B cell (primary cell): ENCODE data around the gene TRAPPC8. TPM values are rescaled to one million over a fixed set of nuclear protein-coding genes. Genes with fewer than 3 reads are reported as not detected.
"Not testable (repeated sequence)": the region's sequence is repeated elsewhere in the genome, so short reads cannot be mapped to it uniquely, and the experiment has no call there.

Source experiments
- ATAC-seq: fragments of 200-7000 bp; cut with Tn5 transposase; one replicate; pipeline ENCODE4 v1.10.0; 2021; ENCODE audit warnings: low read depth, mild to moderate bottlenecking, moderate number of reproducible peaks, moderate library complexity
- CTCF ChIA-PET: fragments of 350-600 bp; sonication (Branson Sonifier 250); formaldehyde crosslinking; loops from one replicate; lab custom pipeline; 2021; ENCODE audit warnings: antibody characterized with exemption, inconsistent platforms; lab: Charles Lee
- POLR2A ChIA-PET: fragments of 350-600 bp; sonication (Branson Sonifier 250); formaldehyde crosslinking; loops from one replicate; lab custom pipeline; 2021; ENCODE audit warnings: antibody characterized with exemption; lab: Charles Lee
- DNase-seq: peaks from one replicate; pipeline ENCODE4 v3.0.0; 2013
- H2AFZ ChIP-seq: 2 replicates; pipeline ENCODE4 v1.6.1; 2012; ENCODE audit warnings: mild to moderate bottlenecking, low read depth, low read length; ENCODE audit not compliant: insufficient read depth, poor library complexity, severe bottlenecking
- H3K27ac ChIP-seq, 2 donors: 1 replicate in 1 of 2; 2 replicates in 1 of 2; pipeline ENCODE4 v1.5.1; 2012 to 2013; ENCODE audit warnings: low read length in 2 of 2, mild to moderate bottlenecking in 2 of 2, moderate library complexity in 1 of 2
- H3K27me3 ChIP-seq, 4 experiments: fragments of 200-600 bp in 1 of 4; sonication (generic) in 1 of 4; replicated peaks in 1 of 4; 1 replicate in 2 of 4; 2 replicates in 2 of 4; pipeline versions ENCODE4 v1.6.1 to v1.7.0; 2013 to 2016; ENCODE audit warnings: low read length in 3 of 4, mild to moderate bottlenecking in 2 of 4, mixed read lengths in 1 of 4, moderate library complexity in 1 of 4; ENCODE audit not compliant: insufficient read depth in 4 of 4, control insufficient read depth in 3 of 4; ENCODE audit errors: control extremely low read depth in 1 of 4
- H3K36me3 ChIP-seq, 2 experiments: replicated peaks in 1 of 2; 1 replicate in 1 of 2; 2 replicates in 1 of 2; pipeline versions ENCODE4 v1.6.1 to v1.7.1; 2013; ENCODE audit warnings: low read length in 1 of 2; ENCODE audit not compliant: insufficient read depth in 2 of 2, control insufficient read depth in 1 of 2; ENCODE audit errors: control extremely low read depth in 1 of 2, extremely low read depth in 1 of 2
- H3K4me1 ChIP-seq, 2 donors: fragments of 200-600 bp in 1 of 2; sonication (generic) in 1 of 2; 1 replicate in 1 of 2; 2 replicates in 1 of 2; pipeline versions ENCODE4 v1.5.1 to v1.6.1; 2013 to 2017; ENCODE audit warnings: low read length in 2 of 2; ENCODE audit not compliant: control insufficient read depth in 2 of 2, insufficient read depth in 2 of 2
- H3K4me2 ChIP-seq: replicated peaks from 2 replicates; pipeline ENCODE3; 2012; ENCODE audit warnings: mild to moderate bottlenecking, low read depth, low read length; ENCODE audit not compliant: poor library complexity, severe bottlenecking
- H3K4me3 ChIP-seq, 5 experiments: fragments of 200-600 bp in 1 of 5; sonication (generic) in 1 of 5; 1 replicate in 3 of 5; 2 replicates in 2 of 5; pipeline versions ENCODE4 v1.5.1 to v1.7.0; 2011 to 2016; ENCODE audit warnings: low read length in 4 of 5, mild to moderate bottlenecking in 4 of 5, low read depth in 2 of 5, control low read depth in 1 of 5, moderate library complexity in 1 of 5; ENCODE audit not compliant: insufficient read depth in 1 of 5; ENCODE audit errors: control extremely low read depth in 1 of 5, extremely low read depth in 1 of 5
- H3K79me2 ChIP-seq: fragments of 200-600 bp; sonication (generic); one replicate; pipeline ENCODE4 v1.6.0; 2016; ENCODE audit warnings: low read length; ENCODE audit not compliant: control insufficient read depth, insufficient read depth
- H3K9ac ChIP-seq: fragments of 200-600 bp; sonication (generic); 2 replicates; pipeline ENCODE4 v1.6.1; 2017; ENCODE audit warnings: mild to moderate bottlenecking, low read length, moderate library complexity
- H3K9me3 ChIP-seq, 3 donors: one replicate each; pipeline versions ENCODE4 v1.6.1 to v1.7.1; 2013; ENCODE audit warnings: low read length in 2 of 3; ENCODE audit not compliant: control insufficient read depth in 2 of 3, insufficient read depth in 1 of 3; ENCODE audit errors: control extremely low read depth in 1 of 3
- H4K20me1 ChIP-seq: 2 replicates; pipeline ENCODE4 v1.6.0; 2012; ENCODE audit warnings: mild to moderate bottlenecking, low read length; ENCODE audit not compliant: insufficient read depth, control insufficient read depth, poor library complexity, severe bottlenecking
- H3K27ac Mint-ChIP-seq: one replicate; pipeline ENCODE4 v1.8.0; 2021; ENCODE audit warnings: mixed read lengths
- H3K27me3 Mint-ChIP-seq: one replicate; pipeline ENCODE4 v1.8.0; 2021; ENCODE audit warnings: mixed read lengths
- H3K4me1 Mint-ChIP-seq: one replicate; pipeline ENCODE4 v1.8.0; 2021; ENCODE audit warnings: mixed read lengths
- H3K4me3 Mint-ChIP-seq: one replicate; pipeline ENCODE4 v1.8.0; 2021; ENCODE audit warnings: mixed read lengths
- H3K9me3 Mint-ChIP-seq: one replicate; pipeline ENCODE4 v1.8.0; 2022; ENCODE audit warnings: mixed read lengths; ENCODE audit not compliant: insufficient read depth
- EZH2 ChIP-seq: IDR thresholded peaks from 2 replicates; pipeline ENCODE4 v1.6.1; 2012; ENCODE audit warnings: borderline replicate concordance, low read depth, mild to moderate bottlenecking, moderate library complexity, low read length; ENCODE audit not compliant: insufficient read depth, poor library complexity, severe bottlenecking
- WGBS: methylation state at CpG from one replicate; pipeline ENCODE4 v1.1.5; 2013; ENCODE audit warnings: missing lambda C conversion rate; ENCODE audit not compliant: insufficient coverage; 5-methylcytosine and 5-hydroxymethylcytosine counted together
- intact Hi-C: fragments of 100-400 bp; cut with micrococcal nuclease; formaldehyde crosslinking; loops from one replicate; pipeline ENCODE4 v1.10.0; 2022
- polyA plus RNA-seq: library from polyadenylated mRNA; depleted of rRNA; stranded (reverse); fragments of >200 nt; gene quantifications from 2 replicates; pipeline ENCODE4 v1.2.3, GENCODE V29; 2012
- total RNA-seq, 2 donors: library from RNA; stranded (reverse); fragments of 120-200 nt in 1 of 2; gene quantifications; 1 replicate in 1 of 2; 2 replicates in 1 of 2; pipeline versions ENCODE4 v1.2.3 to v1.2.4, GENCODE V29; 2013 to 2022
- TF ChIP-seq, protein P1 (sequence below): fragments of 200-600 bp; IDR thresholded peaks from one replicate; pipeline ENCODE4 v1.8.0; 2022; ENCODE audit warnings: antibody characterized with exemption, mild to moderate bottlenecking

TRAPPC8 gene
- total and polyA plus RNA-seq, 2 donors (not counting 1 experiment from before 2014, with no cell fraction given): 53.6 to 95.5 TPM

DNA sequence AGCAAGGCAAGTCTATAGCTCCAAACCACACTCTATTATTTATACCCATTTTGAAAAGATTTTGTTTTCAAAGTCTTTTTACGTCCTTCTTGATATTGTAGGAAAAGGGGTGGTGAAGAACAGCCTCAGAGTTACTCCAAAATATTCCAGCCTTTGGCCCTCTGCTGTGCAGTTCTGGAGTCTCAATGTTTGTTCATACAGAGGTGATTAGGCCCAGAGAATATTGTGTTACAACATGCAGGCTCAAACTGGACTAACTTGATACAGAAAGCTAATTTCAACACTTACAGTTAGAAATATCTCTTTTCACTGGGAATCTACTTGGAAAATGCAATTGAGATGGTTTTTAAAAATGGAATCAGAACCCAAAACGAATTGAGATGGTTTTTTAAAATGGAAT is 141.8 kb downstream of the TRAPPC8 start:
- H3K36me3 ChIP-seq: no peaks in the 10 kb centered on the region
- H2AFZ ChIP-seq: no peak overlapping the region
- no peaks in the 10 kb centered on the region for H3K79me2 ChIP-seq
- no peaks in the 10 kb centered on the region for H3K4me1 ChIP-seq
- H3K4me3 ChIP-seq: no peak overlapping the region
- no peaks in the 10 kb centered on the region for H3K9me3 ChIP-seq
- Mint-ChIP-seq H3K4me3 (no peak overlapping the region), H3K27ac (no peak overlapping the region), H3K27me3 (no peaks in the 10 kb centered on the region), H3K4me1 (no peaks in the 10 kb centered on the region), H3K9me3 (no peaks in the 10 kb centered on the region)
- intact Hi-C loops: no loop called here
- DNase-seq: no peak
- H4K20me1 ChIP-seq: no peaks in the 10 kb centered on the region
- TF ChIP-seq, protein P1, sequence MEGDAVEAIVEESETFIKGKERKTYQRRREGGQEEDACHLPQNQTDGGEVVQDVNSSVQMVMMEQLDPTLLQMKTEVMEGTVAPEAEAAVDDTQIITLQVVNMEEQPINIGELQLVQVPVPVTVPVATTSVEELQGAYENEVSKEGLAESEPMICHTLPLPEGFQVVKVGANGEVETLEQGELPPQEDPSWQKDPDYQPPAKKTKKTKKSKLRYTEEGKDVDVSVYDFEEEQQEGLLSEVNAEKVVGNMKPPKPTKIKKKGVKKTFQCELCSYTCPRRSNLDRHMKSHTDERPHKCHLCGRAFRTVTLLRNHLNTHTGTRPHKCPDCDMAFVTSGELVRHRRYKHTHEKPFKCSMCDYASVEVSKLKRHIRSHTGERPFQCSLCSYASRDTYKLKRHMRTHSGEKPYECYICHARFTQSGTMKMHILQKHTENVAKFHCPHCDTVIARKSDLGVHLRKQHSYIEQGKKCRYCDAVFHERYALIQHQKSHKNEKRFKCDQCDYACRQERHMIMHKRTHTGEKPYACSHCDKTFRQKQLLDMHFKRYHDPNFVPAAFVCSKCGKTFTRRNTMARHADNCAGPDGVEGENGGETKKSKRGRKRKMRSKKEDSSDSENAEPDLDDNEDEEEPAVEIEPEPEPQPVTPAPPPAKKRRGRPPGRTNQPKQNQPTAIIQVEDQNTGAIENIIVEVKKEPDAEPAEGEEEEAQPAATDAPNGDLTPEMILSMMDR: no peak
- no peak for TF ChIP-seq EZH2
- H3K27me3 ChIP-seq: no peaks in the 10 kb centered on the region
- no peak overlapping the region for H3K9ac ChIP-seq
- no peak overlapping the region for H3K4me2 ChIP-seq
- no peak for ATAC-seq
- no CpG with 5 or more reads among the region's 2 CpGs for WGBS
- ChIA-PET CTCF (interaction anchor here (1.0 kb wide), 1 partner anchor 20 kb away, joined by 3 read pairs; no protein-coding TSS in a partner anchor), POLR2A (no interaction called here)
- H3K27ac ChIP-seq: no peak overlapping the region

DNA sequence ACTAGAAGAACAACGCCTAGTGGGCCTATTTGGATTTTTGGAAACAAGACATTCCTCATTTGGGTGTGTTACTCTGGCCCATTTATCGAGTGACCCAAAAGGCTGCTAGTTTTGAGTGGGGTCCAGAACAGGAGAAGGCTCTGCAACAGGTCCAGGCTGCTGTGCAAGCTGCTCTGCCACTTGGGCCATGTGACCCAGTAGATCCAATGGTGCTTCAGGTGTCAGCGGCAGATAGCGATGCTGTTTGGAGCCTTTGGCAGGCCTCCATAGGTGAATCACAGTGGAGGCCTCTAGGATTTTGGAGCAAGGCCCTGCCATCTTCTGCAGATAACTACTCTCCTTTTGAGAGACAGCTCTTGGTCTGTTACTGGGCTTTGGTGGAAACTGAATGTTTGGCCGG is 143.7 kb downstream of the TRAPPC8 start:
- ATAC-seq, POLR2A ChIA-PET, H2AFZ ChIP-seq, H3K9me3 ChIP-seq, H3K27ac Mint-ChIP-seq, H3K4me1 Mint-ChIP-seq, H3K27me3 Mint-ChIP-seq, H3K9ac ChIP-seq, DNase-seq, H3K36me3 ChIP-seq, H3K4me2 ChIP-seq, H3K27me3 ChIP-seq, CTCF ChIA-PET, H3K79me2 ChIP-seq, H3K27ac ChIP-seq, H3K4me3 Mint-ChIP-seq, H3K4me1 ChIP-seq, H4K20me1 ChIP-seq, H3K4me3 ChIP-seq, H3K9me3 Mint-ChIP-seq, intact Hi-C loops: not testable (repeated sequence)
- WGBS: 95% methylated on average over 4 of the region's 5 CpGs
